HG03571 (cell line): ENCODE results near the gene LRP8.

Experiments
- ATAC-seq: cut with Tn5 transposase; IDR thresholded peaks from one replicate; pipeline ENCODE4 v1.9.1; 2021; ENCODE audit not compliant: unreplicated experiment

Gene LRP8

GRCh38 chr1:53307037-53307436, 20.8 kb downstream of the LRP8 start:
- ATAC-seq, result no peak

- ATAC-seq, result no peak
Measured at GRCh38 chr1:53306168-53306567, 21.7 kb downstream of the LRP8 start.

- no peak for ATAC-seq
Measured at GRCh38 chr1:53305650-53306049, 22.2 kb downstream of the LRP8 start.

GRCh38 chr1:53304527-53304926, 23.3 kb downstream of the LRP8 start:
- no peak for ATAC-seq

GRCh38 chr1:53303726-53304515, 23.9 kb downstream of the LRP8 start:
- ATAC-seq, result no peak

GRCh38 chr1:53303243-53303642, 24.6 kb downstream of the LRP8 start:
- ATAC-seq, result no peak

GRCh38 chr1:53299233-53299632, 28.6 kb downstream of the LRP8 start:
- ATAC-seq, result no peak

GRCh38 chr1:53298045-53298637, 29.7 kb downstream of the LRP8 start:
- no peak for ATAC-seq

- ATAC-seq, result no peak
Measured at GRCh38 chr1:53297195-53297594, 30.7 kb downstream of the LRP8 start.

GRCh38 chr1:53296117-53296749, 31.6 kb downstream of the LRP8 start:
- ATAC-seq, result no peak

- ATAC-seq, result no peak
Measured at GRCh38 chr1:53295726-53296116, 32.1 kb downstream of the LRP8 start.

GRCh38 chr1:53295295-53295694, 32.6 kb downstream of the LRP8 start:
- no peak for ATAC-seq

- no peak for ATAC-seq
Measured at GRCh38 chr1:53294567-53294966, 33.3 kb downstream of the LRP8 start.

- no peak for ATAC-seq
Measured at GRCh38 chr1:53294061-53294460, 33.8 kb downstream of the LRP8 start.

- ATAC-seq, result no peak
Measured at GRCh38 chr1:53293123-53293522, 34.7 kb downstream of the LRP8 start.

- ATAC-seq, result no peak
Measured at GRCh38 chr1:53292690-53293089, 35.2 kb downstream of the LRP8 start.

GRCh38 chr1:53291574-53291973, 36.3 kb downstream of the LRP8 start:
- no peak for ATAC-seq

- no peak for ATAC-seq
Measured at GRCh38 chr1:53288790-53289429, 39.0 kb downstream of the LRP8 start.

GRCh38 chr1:53288002-53288789, 39.7 kb downstream of the LRP8 start:
- no peak for ATAC-seq

GRCh38 chr1:53286955-53287354, 40.9 kb downstream of the LRP8 start:
- no peak for ATAC-seq
